ENCODE data around the gene AKAP9.
"Not testable (repeated sequence)": the region's sequence is repeated elsewhere in the genome, so short reads cannot be mapped to it uniquely, and the experiment has no call there.

AKAP9 gene

GRCh38 chr7:91988213-91988612 is 47.6 kb downstream of the AKAP9 start:
- DNase-seq = no peak
- in situ Hi-C loops (cut with HindIII; ENCODE audit: low pct_ligation_motif_present, low pct_unique_long_range_greater_than_20kb, low sequenced_read_pairs) = no loop called here

- in situ Hi-C loops (cut with HindIII; ENCODE audit: low pct_ligation_motif_present, low pct_unique_long_range_greater_than_20kb, low sequenced_read_pairs) = no loop called here
These were observed 53.3 kb downstream of the AKAP9 start for GRCh38 chr7:91993976-91994375.

GRCh38 chr7:91995391-91996105 is 54.9 kb downstream of the AKAP9 start:
- in situ Hi-C loops (cut with HindIII; ENCODE audit: low pct_ligation_motif_present, low pct_unique_long_range_greater_than_20kb, low sequenced_read_pairs) = no loop called here
- no peak for DNase-seq

More at GRCh38 chr7:91993976-91994375, 53.3 kb downstream of the AKAP9 start:
- DNase-seq = no peak

GRCh38 chr7:91999631-92000565 is 59.2 kb downstream of the AKAP9 start:
- DNase-seq = no peak
- in situ Hi-C loops (cut with HindIII; ENCODE audit: low pct_ligation_motif_present, low pct_unique_long_range_greater_than_20kb, low sequenced_read_pairs) = no loop called here

- in situ Hi-C loops (cut with HindIII; ENCODE audit: low pct_ligation_motif_present, low pct_unique_long_range_greater_than_20kb, low sequenced_read_pairs) = no loop called here
- DNase-seq = no peak
These were observed 62.1 kb downstream of the AKAP9 start for GRCh38 chr7:92002720-92003119.

- no peak for DNase-seq
- in situ Hi-C loops (cut with HindIII; ENCODE audit: low pct_ligation_motif_present, low pct_unique_long_range_greater_than_20kb, low sequenced_read_pairs) = no loop called here
These were observed 65.4 kb downstream of the AKAP9 start for GRCh38 chr7:92006046-92006445.

GRCh38 chr7:92010215-92010614 is 69.6 kb downstream of the AKAP9 start:
- in situ Hi-C loops (cut with HindIII; ENCODE audit: low pct_ligation_motif_present, low pct_unique_long_range_greater_than_20kb, low sequenced_read_pairs) = no loop called here
- DNase-seq = no peak

- no peak for DNase-seq
- in situ Hi-C loops (cut with HindIII; ENCODE audit: low pct_ligation_motif_present, low pct_unique_long_range_greater_than_20kb, low sequenced_read_pairs) = no loop called here
These were observed 72.9 kb downstream of the AKAP9 start for GRCh38 chr7:92013611-92014010.

GRCh38 chr7:92020636-92021035 is 80.0 kb downstream of the AKAP9 start:
- DNase-seq = peak; percentile 62
- in situ Hi-C loops (cut with HindIII; ENCODE audit: low pct_ligation_motif_present, low pct_unique_long_range_greater_than_20kb, low sequenced_read_pairs) = no loop called here

GRCh38 chr7:92025260-92025659 is 84.6 kb downstream of the AKAP9 start:
- DNase-seq = no peak
- in situ Hi-C loops (cut with HindIII; ENCODE audit: low pct_ligation_motif_present, low pct_unique_long_range_greater_than_20kb, low sequenced_read_pairs) = no loop called here

- in situ Hi-C loops (cut with HindIII; ENCODE audit: low pct_ligation_motif_present, low pct_unique_long_range_greater_than_20kb, low sequenced_read_pairs); DNase-seq: not testable (repeated sequence)
These were observed 86.0 kb downstream of the AKAP9 start for GRCh38 chr7:92026635-92027034.

- DNase-seq; in situ Hi-C loops (cut with HindIII; ENCODE audit: low pct_ligation_motif_present, low pct_unique_long_range_greater_than_20kb, low sequenced_read_pairs): not testable (repeated sequence)
These were observed 86.5 kb downstream of the AKAP9 start for GRCh38 chr7:92027128-92027527.

GRCh38 chr7:92028226-92028625 is 87.6 kb downstream of the AKAP9 start:
- no peak for DNase-seq
- in situ Hi-C loops (cut with HindIII; ENCODE audit: low pct_ligation_motif_present, low pct_unique_long_range_greater_than_20kb, low sequenced_read_pairs) = no loop called here

- no peak for DNase-seq
- in situ Hi-C loops (cut with HindIII; ENCODE audit: low pct_ligation_motif_present, low pct_unique_long_range_greater_than_20kb, low sequenced_read_pairs) = no loop called here
These were observed 88.0 kb downstream of the AKAP9 start for GRCh38 chr7:92028686-92029085.

- no peak for DNase-seq
- in situ Hi-C loops (cut with HindIII; ENCODE audit: low pct_ligation_motif_present, low pct_unique_long_range_greater_than_20kb, low sequenced_read_pairs) = no loop called here
These were observed 93.5 kb downstream of the AKAP9 start for GRCh38 chr7:92034116-92034515.

- in situ Hi-C loops (cut with HindIII; ENCODE audit: low pct_ligation_motif_present, low pct_unique_long_range_greater_than_20kb, low sequenced_read_pairs) = no loop called here
- DNase-seq = no peak
These were observed 94.9 kb downstream of the AKAP9 start for GRCh38 chr7:92035576-92035975.

GRCh38 chr7:92039900-92040299 is 99.2 kb downstream of the AKAP9 start:
- in situ Hi-C loops (cut with HindIII; ENCODE audit: low pct_ligation_motif_present, low pct_unique_long_range_greater_than_20kb, low sequenced_read_pairs) = no loop called here
- DNase-seq = no peak

- no peak for DNase-seq
- in situ Hi-C loops (cut with HindIII; ENCODE audit: low pct_ligation_motif_present, low pct_unique_long_range_greater_than_20kb, low sequenced_read_pairs) = no loop called here
These were observed 101.5 kb downstream of the AKAP9 start for GRCh38 chr7:92042056-92042737.

- in situ Hi-C loops (cut with HindIII; ENCODE audit: low pct_ligation_motif_present, low pct_unique_long_range_greater_than_20kb, low sequenced_read_pairs) = no loop called here
- no peak for DNase-seq
These were observed 102.4 kb downstream of the AKAP9 start for GRCh38 chr7:92043098-92043497.
